HG03378 (cell line): ENCODE measurements around the gene ABCC11.
"Not testable (repeated sequence)": the region's sequence is repeated elsewhere in the genome, so short reads cannot be mapped to it uniquely, and the experiment has no call there.

ENCODE experiments used
- ATAC-seq: cut with Tn5 transposase; IDR thresholded peaks from one replicate; pipeline ENCODE4 v1.9.1; 2021; ENCODE audit warnings: mild to moderate bottlenecking, moderate library complexity; ENCODE audit not compliant: unreplicated experiment

The ABCC11 gene

GRCh38 chr16:48203974-48204824, 43.1 kb downstream of the ABCC11 start:
- no peak for ATAC-seq

GRCh38 chr16:48201515-48202201, 45.7 kb downstream of the ABCC11 start:
- no peak for ATAC-seq

DNA sequence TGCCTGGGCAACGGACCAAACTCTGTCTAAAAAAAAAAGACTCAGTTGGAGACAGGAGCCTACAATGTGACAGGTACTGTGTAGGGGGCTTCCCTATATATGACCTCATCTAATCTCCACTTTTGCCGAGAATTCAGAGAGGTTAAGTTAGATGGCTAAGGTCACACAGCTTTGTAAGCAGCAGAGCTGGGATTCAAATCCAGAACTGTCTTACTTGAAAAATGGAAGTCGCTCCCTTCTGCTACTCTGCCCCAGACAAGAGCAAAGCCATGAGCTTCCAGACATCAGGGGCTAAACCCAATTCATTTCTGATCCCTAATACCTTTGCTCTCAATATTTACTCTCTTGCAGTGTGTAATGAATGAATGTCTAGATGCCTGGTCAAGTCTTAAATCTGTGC, 50.0 kb downstream of the ABCC11 start:
- ATAC-seq: no peak

GRCh38 chr16:48194828-48195556, 52.3 kb downstream of the ABCC11 start:
- no peak for ATAC-seq

GRCh38 chr16:48193846-48194245, 53.5 kb downstream of the ABCC11 start:
- ATAC-seq: no peak

GRCh38 chr16:48188449-48189102, 58.8 kb downstream of the ABCC11 start:
- ATAC-seq: peak; percentile 96

GRCh38 chr16:48187779-48188178, 59.6 kb downstream of the ABCC11 start:
- no peak for ATAC-seq

GRCh38 chr16:48184681-48185080, 62.7 kb downstream of the ABCC11 start:
- ATAC-seq: no peak

GRCh38 chr16:48182979-48183537, 64.3 kb downstream of the ABCC11 start:
- ATAC-seq: no peak

GRCh38 chr16:48181746-48182520, 65.4 kb downstream of the ABCC11 start:
- ATAC-seq: not testable (repeated sequence)

- ATAC-seq: no peak
These were observed 66.4 kb downstream of the ABCC11 start for GRCh38 chr16:48180868-48181480.

- ATAC-seq: no peak
These were observed 70.5 kb downstream of the ABCC11 start for GRCh38 chr16:48176635-48177408.

- ATAC-seq: no peak
These were observed 73.5 kb downstream of the ABCC11 start for GRCh38 chr16:48173889-48174288.

GRCh38 chr16:48172682-48173081, 74.7 kb downstream of the ABCC11 start:
- no peak for ATAC-seq

GRCh38 chr16:48169896-48170295, 77.4 kb downstream of the ABCC11 start:
- ATAC-seq: no peak

- no peak for ATAC-seq
These were observed 79.3 kb downstream of the ABCC11 start for GRCh38 chr16:48168075-48168474.

DNA sequence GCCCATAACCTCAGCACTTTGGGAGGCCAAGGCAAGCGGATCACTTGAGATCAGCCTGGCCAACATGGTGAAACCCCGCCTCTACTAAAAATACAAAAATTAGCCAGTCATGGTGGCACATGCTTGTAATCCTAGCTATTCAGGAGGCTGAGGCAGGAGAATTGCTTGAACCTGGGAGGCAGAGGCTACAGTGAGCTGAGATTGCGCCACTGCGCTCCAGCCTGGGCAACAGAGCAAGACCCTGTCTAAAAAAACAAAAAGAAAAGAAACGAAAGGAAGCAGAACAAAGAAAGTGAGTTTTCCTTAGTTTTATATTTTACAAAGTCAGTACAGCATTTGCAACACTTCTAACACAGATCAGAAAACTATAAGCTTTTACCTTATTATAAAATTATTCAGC, 80.7 kb downstream of the ABCC11 start:
- ATAC-seq: not testable (repeated sequence)

DNA sequence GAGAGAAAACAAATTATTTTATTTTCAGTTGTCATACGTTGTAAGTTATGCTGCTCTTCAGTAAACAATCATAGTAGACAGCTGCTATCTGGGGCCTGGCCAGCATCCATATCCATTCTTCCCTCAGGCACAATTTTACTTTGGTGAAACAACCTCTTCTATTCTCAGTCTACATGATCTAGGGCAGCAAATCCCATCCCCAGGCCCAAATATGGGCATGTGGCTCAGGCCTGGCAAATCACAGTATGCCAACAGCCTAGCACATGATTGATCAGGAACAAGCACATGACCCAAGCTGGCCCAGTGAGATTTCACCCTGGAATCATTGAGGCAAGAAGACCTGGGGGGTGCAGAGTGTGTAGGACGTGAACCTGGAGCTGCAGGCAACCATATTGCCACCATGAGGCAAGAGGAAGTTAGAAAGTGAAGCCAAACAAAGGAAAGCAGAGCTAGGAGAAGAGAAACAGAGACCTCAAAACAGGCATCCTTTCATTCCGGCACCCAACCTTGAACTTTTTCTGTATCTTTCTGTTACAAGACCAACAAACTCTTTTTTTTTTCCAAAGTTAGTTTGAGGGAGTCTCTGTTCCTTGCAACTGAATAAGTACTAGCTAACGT, 81.3 kb downstream of the ABCC11 start:
- ATAC-seq: no peak
